Heart right ventricle (tissue), 16 donors: ENCODE results near the gene TGFBR2. TPM values are rescaled to one million over a fixed set of nuclear protein-coding genes. Genes with fewer than 3 reads are reported as not detected.
"Not testable (repeated sequence)": the region's sequence is repeated elsewhere in the genome, so short reads cannot be mapped to it uniquely, and the experiment has no call there.

Source experiments
- ATAC-seq, 8 donors: fragments of 200-7000 bp; cut with Tn5 transposase; one replicate each; pipeline ENCODE4 v1.9.1; 2020; ENCODE audit warnings: mild to moderate bottlenecking in 8 of 8, moderate library complexity in 8 of 8, moderate number of reproducible peaks in 1 of 8
- DNase-seq, 2 donors: peaks; one replicate each; pipeline ENCODE4 v3.0.0-alpha.2; 2020
- H3K27ac ChIP-seq, 10 donors: fragments of 200-600 bp; sonication (generic) in 2 of 10; one replicate each; pipeline versions ENCODE4 v1.5.0 to v1.8.0; 2020 to 2022; ENCODE audit warnings: mild to moderate bottlenecking in 3 of 10
- H3K27me3 ChIP-seq, 7 donors: fragments of 200-600 bp; one replicate each; pipeline ENCODE4 v1.8.0; 2021 to 2022; ENCODE audit warnings: mild to moderate bottlenecking in 2 of 7
- H3K36me3 ChIP-seq, 9 donors: fragments of 200-600 bp; sonication (generic) in 1 of 9; one replicate each; pipeline versions ENCODE4 v1.5.0 to v1.8.0; 2020 to 2022; ENCODE audit warnings: mild to moderate bottlenecking in 2 of 9
- H3K4me1 ChIP-seq, 9 donors: fragments of 200-600 bp; sonication (generic) in 1 of 9; one replicate each; pipeline versions ENCODE4 v1.5.0 to v1.8.0; 2020 to 2022; ENCODE audit warnings: mild to moderate bottlenecking in 4 of 9
- H3K4me3 ChIP-seq, 10 donors: fragments of 200-600 bp; sonication (generic) in 2 of 10; one replicate each; pipeline versions ENCODE4 v1.5.0 to v1.8.0; 2020 to 2022; ENCODE audit warnings: mild to moderate bottlenecking in 7 of 10, moderate library complexity in 2 of 10
- H3K9me3 ChIP-seq, 11 donors: fragments of 200-600 bp in 10 of 11; sonication (generic) in 2 of 11; one replicate each; pipeline versions ENCODE4 v1.5.0 to v1.8.0; 2013 to 2022; ENCODE audit warnings: mild to moderate bottlenecking in 2 of 11, control low read depth in 1 of 11, moderate library complexity in 1 of 11
- WGBS, 2 donors: extraction: QIAGEN DNeasy Blood & Tissue Kit; methylation state at CpG; one replicate each; pipeline ENCODE4 v1.1.7; 2013; ENCODE audit warnings: inconsistent platforms in 1 of 2; 5-methylcytosine and 5-hydroxymethylcytosine counted together
- intact Hi-C, 10 donors: fragments of 100-400 bp; cut with DNase I; formaldehyde crosslinking; loops; one replicate each; pipeline versions ENCODE4 v1.11.1 to v1.14.2; 2022
- polyA plus RNA-seq, 2 donors: library from polyadenylated mRNA; stranded (reverse); fragments of 200-250 nt; gene quantifications; one replicate each; pipeline ENCODE4 v1.2.3, GENCODE V29; 2013
- total RNA-seq, 10 donors: library from RNA; stranded (reverse); fragmentation: NEBNext Ultra II Directional in 3 of 10; extraction: Animal tissue kit (Norgen Biotek cat#: 25700) in 3 of 10; gene quantifications; one replicate each; pipeline versions ENCODE4 v1.2.1 to v1.2.4, GENCODE V29; 2021 to 2023
- TF ChIP-seq, protein P1 (sequence below), 9 donors: fragments of 200-600 bp; sonication (generic) in 2 of 9; IDR thresholded peaks; one replicate each; pipeline versions ENCODE4 v1.5.0 to v1.8.0; 2021 to 2022; ENCODE audit warnings: antibody characterized with exemption in 9 of 9, mild to moderate bottlenecking in 5 of 9, moderate library complexity in 1 of 9
- donor health status: Arrhythmogenic right ventricular cardiomyopathy.
- donor health status: ischemic (EF 13 %, LVEDD 7.1; RV severe dilation, severe dysfunction).
- donor health status: healthy with polysubstance abuse.
- donor health status: DM: no; HTN: yes; CAD: no.
- donor health status: DM: no; HTN: no; CAD: no.
- donor health status: ischemic (EF 25% LVEDD 6.9; RV normal size, moderate dysfunction).
- donor health status: ischemic (EF 25% LVEDD 5.7; RV mildly dilated, moderate dysfunction).
- donor health status: healthy.
- donor health status: DM: yes; HTN: yes; CAD: no.
- donor health status: Ischemic cardiomyopathy.
- donor health status: ischemic (EF 35%, LVEDD 5.7; RV mildly dilated, moderate dysfunction).
- donor health status: nonischemic (EF 11% LVEDD 7.7; RV severe dilation, severe dysfunction).
- donor health status: DM: yes; HTN: yes; CAD: no.
- donor health status: PGD.
- donor health status: ischemic (EF 29% LVEDD 5.4; RV normal size, mild dysfunction).
- donor health status: nonischemic (EF 23%, LVEDD 6.1; RV moderate dilation, normal function).

Gene TGFBR2
- total and polyA plus RNA-seq, 12 donors, result 14.6 to 197 (median 82.8) TPM

DNA sequence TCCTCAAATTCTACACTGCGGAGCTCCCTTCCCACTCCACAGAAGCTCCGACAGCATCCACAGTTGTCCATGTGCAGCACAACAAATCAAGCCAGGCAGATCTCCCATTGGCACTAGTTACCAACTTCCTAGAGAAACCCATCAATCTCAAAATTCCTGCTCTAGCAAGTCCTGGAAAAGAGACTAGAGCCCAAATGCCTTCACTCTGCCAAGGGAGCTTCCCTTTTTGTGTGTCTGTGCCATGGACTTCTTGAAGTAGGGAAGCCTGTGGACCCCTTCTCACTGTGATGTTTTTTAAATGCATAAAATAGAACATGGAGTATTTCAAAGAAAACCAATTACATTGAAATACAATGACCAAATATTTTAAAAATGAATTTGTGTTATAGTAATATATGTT lies 59.1 kb downstream of the TGFBR2 start:
- TF ChIP-seq, protein P1, sequence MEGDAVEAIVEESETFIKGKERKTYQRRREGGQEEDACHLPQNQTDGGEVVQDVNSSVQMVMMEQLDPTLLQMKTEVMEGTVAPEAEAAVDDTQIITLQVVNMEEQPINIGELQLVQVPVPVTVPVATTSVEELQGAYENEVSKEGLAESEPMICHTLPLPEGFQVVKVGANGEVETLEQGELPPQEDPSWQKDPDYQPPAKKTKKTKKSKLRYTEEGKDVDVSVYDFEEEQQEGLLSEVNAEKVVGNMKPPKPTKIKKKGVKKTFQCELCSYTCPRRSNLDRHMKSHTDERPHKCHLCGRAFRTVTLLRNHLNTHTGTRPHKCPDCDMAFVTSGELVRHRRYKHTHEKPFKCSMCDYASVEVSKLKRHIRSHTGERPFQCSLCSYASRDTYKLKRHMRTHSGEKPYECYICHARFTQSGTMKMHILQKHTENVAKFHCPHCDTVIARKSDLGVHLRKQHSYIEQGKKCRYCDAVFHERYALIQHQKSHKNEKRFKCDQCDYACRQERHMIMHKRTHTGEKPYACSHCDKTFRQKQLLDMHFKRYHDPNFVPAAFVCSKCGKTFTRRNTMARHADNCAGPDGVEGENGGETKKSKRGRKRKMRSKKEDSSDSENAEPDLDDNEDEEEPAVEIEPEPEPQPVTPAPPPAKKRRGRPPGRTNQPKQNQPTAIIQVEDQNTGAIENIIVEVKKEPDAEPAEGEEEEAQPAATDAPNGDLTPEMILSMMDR (IDR thresholded peaks at IDR 0.05), result no peak
- DNase-seq (no peak), ATAC-seq (no peak)
- peaks cover 0 to 64% (median 4%) of the 10 kb centered on the region in 9 donors for H3K36me3 ChIP-seq
- no peak overlapping the region for H3K4me3 ChIP-seq
- peaks cover under 1 to 95% (median 80%) of the 10 kb centered on the region in 9 donors for H3K4me1 ChIP-seq
- WGBS, 2 donors, result 80 to 86% methylated on average over 2 of the region's 2 CpGs
- H3K27me3 ChIP-seq, result no peaks in the 10 kb centered on the region
- peak overlapping the region in 7 of 10 donors; percentile 18 to 64 (median 33) for H3K27ac ChIP-seq
- intact Hi-C loops, result no loop called here
- H3K9me3 ChIP-seq, result no peaks in the 10 kb centered on the region

DNA sequence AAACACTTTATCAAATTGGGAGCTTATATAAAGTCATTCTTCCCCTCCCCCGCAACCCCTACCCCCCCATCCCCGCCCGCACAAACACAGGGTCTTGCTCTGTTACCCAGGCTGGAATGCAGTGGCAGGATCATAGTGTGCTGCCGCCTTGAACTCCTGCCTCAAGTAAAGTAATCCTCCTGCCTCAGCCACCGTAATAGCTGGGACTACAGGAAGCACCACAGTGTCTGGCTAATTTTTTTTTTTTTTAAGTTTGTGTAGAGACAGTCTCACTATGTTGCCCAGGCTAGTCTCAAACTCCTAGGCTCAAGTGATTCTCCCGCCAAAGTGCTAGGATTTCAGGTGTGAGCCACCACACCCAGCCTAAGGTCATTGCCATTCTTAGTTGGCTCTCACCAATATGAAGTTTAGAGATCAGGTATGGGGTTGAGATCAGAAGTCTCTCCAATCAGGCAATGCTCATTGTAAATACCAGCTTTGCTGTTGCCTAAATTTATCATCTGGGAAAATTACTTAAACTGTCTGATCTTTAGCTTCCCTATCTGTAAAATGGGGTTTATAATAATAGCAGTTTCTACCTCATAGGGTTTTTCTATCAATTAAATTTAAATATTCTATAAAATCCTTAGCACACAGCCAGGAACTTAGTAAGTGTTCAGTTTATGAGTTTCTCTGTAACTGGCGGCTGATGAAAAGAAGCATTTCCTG lies 60.3 kb downstream of the TGFBR2 start:
- intact Hi-C loops, result no loop called here
- TF ChIP-seq, protein P1 (IDR thresholded peaks at IDR 0.05), result no peak
- no peaks in the 10 kb centered on the region for H3K27me3 ChIP-seq
- H3K9me3 ChIP-seq, result no peaks in the 10 kb centered on the region
- 57 to 62% methylated on average over 7 of the region's 7 CpGs for WGBS, 2 donors
- ATAC-seq (peak in 3 of 8 donors; percentile 25 to 53 (median 38)), DNase-seq (no peak)
- H3K4me3 ChIP-seq, result no peak overlapping the region
- H3K27ac ChIP-seq, result peak overlapping the region in 7 of 10 donors; percentile 18 to 62 (median 40)
- peaks cover 0 to 64% (median 12%) of the 10 kb centered on the region in 9 donors for H3K36me3 ChIP-seq
- H3K4me1 ChIP-seq, result peaks cover 0 to 84% (median 68%) of the 10 kb centered on the region in 9 donors

DNA sequence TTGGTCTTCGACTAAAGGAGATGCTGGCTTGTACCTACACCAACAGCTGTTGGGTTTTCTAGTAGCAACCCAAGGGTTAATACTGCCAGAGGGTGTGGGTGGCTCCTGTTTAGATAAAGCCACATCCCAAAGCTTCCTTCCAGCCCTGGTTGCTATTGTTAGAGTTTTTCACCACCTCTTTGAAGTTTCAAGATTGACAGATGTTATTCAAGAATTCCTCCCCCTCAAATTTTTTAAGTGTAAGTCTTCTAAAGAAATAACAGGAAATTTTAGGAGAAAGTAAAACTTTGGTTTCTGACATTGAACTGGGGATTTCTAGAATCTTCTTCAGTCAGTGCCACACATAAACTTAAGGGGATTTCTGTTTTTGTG lies 60.9 kb downstream of the TGFBR2 start:
- H3K36me3 ChIP-seq, result peaks cover 0 to 64% (median 18%) of the 10 kb centered on the region in 9 donors
- intact Hi-C loops, result no loop called here

DNA sequence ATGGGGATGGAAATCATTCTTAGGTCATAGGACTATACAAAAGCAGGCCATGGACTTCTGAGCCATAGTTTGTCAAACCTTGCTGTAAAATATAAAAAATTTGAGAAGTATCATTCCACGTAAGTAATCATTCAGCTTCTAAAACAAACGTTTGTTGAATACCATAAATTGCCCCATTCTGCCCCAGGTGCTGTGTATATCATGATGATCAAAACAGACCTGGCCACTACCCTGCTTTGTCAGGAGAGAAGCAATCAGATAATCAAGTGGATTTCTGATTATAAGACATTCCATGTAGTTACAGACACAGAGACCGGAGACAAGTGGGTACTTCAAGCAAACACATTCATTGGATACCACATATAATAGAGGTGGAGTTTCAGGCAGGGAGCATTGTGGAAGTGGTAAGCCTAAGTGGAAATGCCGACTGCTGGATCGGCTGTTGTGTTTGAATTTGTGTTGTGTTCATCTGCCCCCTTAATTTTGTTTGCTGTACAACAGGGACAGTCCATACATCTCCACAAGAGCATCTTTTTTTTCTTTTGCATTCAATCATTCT lies 61.7 kb downstream of the TGFBR2 start:
- H3K27ac ChIP-seq, result peak overlapping the region in 6 of 10 donors; percentile 24 to 62 (median 44)
- 47 to 60% methylated on average over 5 of the region's 5 CpGs for WGBS, 2 donors
- TF ChIP-seq, protein P1 (IDR thresholded peaks at IDR 0.05), result no peak
- no peaks in the 10 kb centered on the region for H3K9me3 ChIP-seq
- peaks cover 4 to 81% (median 67%) of the 10 kb centered on the region in 9 donors for H3K4me1 ChIP-seq
- H3K4me3 ChIP-seq, result no peak overlapping the region
- no peak for DNase-seq
- no peaks in the 10 kb centered on the region for H3K27me3 ChIP-seq
- ATAC-seq, result peak in 4 of 8 donors; percentile 23 to 68 (median 43)
- intact Hi-C loops, result no loop called here
- H3K36me3 ChIP-seq, result peaks cover 0 to 64% (median 26%) of the 10 kb centered on the region in 9 donors

More for the DNA sequence above, 60.9 kb downstream of the TGFBR2 start:
- DNase-seq, result no peak
- Histone ChIP-seq H3K4me3 (no peak overlapping the region), H3K27ac (peak overlapping the region in 7 of 10 donors; percentile 10 to 62 (median 40)), H3K4me1 (peaks cover 0 to 81% (median 67%) of the 10 kb centered on the region in 9 donors), H3K9me3 (no peaks in the 10 kb centered on the region), H3K27me3 (no peaks in the 10 kb centered on the region)
- peak in 4 of 8 donors; percentile 38 to 52 (median 43) for ATAC-seq
- TF ChIP-seq, protein P1 (IDR thresholded peaks at IDR 0.05), result no peak
- 29 to 35% methylated on average over 1 of the region's 1 CpG for WGBS, 2 donors

DNA sequence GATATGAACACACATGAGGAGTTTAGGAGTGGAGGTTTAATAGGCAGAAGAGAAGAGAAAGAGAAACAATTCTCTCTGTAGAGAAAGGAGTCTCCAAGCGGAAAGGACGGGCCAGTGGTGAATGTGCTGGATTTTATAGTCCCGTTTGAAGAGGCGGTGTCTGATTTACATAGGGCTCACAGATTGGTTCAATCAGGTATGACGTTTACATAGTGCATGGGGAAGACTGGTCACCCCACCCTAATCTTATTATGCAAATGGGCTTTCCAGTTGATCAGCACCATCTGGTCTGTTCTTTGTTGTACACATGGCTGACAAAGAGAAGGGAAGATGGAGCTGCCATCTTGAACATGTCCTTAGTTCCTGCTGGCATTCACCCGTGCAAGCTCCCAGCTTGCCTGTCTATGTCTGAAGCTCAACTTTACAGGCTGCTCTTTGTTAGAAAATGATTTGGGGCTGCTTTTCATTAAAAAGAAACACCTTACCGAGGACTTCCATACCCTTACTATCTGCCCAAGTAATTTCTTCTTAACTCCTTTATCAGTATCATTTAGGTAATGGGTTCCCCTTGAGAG lies 63.0 kb downstream of the TGFBR2 start:
- DNase-seq, H3K27me3 ChIP-seq, H3K4me3 ChIP-seq, intact Hi-C loops, ATAC-seq, H3K27ac ChIP-seq, H3K9me3 ChIP-seq: not testable (repeated sequence)
- Histone ChIP-seq H3K36me3 (peaks cover 0 to 73% (median 39%) of the 10 kb centered on the region in 9 donors), H3K4me1 (peaks cover 8 to 81% (median 66%) of the 10 kb centered on the region in 9 donors)
- WGBS, 2 donors, result 96 to 97% methylated on average over 7 of the region's 7 CpGs
